ENCODE measurements around the gene POLA1.

Gene POLA1

GRCh38 chrX:24828147-24828546, 134.4 kb downstream of the POLA1 start:
- Histone ChIP-seq H3K4me2 (ENCODE audit: low read length) (no peak overlapping the region), H3K9me3 (ENCODE audit: control insufficient read depth, low read length) (no peaks in the 10 kb centered on the region), H3K4me3 (ENCODE audit: low read depth, low read length) (no peak overlapping the region), H3K4me1 (no peaks in the 10 kb centered on the region), H3K36me3 (ENCODE audit: control insufficient read depth, insufficient read depth, low read length) (no peaks in the 10 kb centered on the region), H2AFZ (no peak overlapping the region), H3K27ac (no peak overlapping the region), H3K79me2 (no peaks in the 10 kb centered on the region), H3K27me3 (ENCODE audit: control insufficient read depth, insufficient read depth, low read length) (no peaks in the 10 kb centered on the region), H3K9ac (no peak overlapping the region)
- TF ChIP-seq CTCF (IDR thresholded peaks at IDR 0.05): no peak

- H3K4me1 ChIP-seq: no peaks in the 10 kb centered on the region
- no peak overlapping the region for H3K4me3 ChIP-seq (ENCODE audit: low read depth, low read length)
- H3K36me3 ChIP-seq (ENCODE audit: control insufficient read depth, insufficient read depth, low read length): no peaks in the 10 kb centered on the region
- no peak overlapping the region for H3K27ac ChIP-seq
- TF ChIP-seq CTCF (IDR thresholded peaks at IDR 0.05): no peak
- no peak overlapping the region for H3K4me2 ChIP-seq (ENCODE audit: low read length)
- H3K27me3 ChIP-seq (ENCODE audit: control insufficient read depth, insufficient read depth, low read length): no peaks in the 10 kb centered on the region
- no peaks in the 10 kb centered on the region for H3K79me2 ChIP-seq
- no peaks in the 10 kb centered on the region for H3K9me3 ChIP-seq (ENCODE audit: control insufficient read depth, low read length)
- H3K9ac ChIP-seq: no peak overlapping the region
- no peak overlapping the region for H2AFZ ChIP-seq
Observed at GRCh38 chrX:24828600-24828999, 134.9 kb downstream of the POLA1 start.

- no peak overlapping the region for H3K27ac ChIP-seq
- H3K9ac ChIP-seq: no peak overlapping the region
- no peaks in the 10 kb centered on the region for H3K36me3 ChIP-seq (ENCODE audit: control insufficient read depth, insufficient read depth, low read length)
- H3K79me2 ChIP-seq: no peaks in the 10 kb centered on the region
- no peak overlapping the region for H2AFZ ChIP-seq
- H3K4me1 ChIP-seq: no peaks in the 10 kb centered on the region
- no peaks in the 10 kb centered on the region for H3K27me3 ChIP-seq (ENCODE audit: control insufficient read depth, insufficient read depth, low read length)
- H3K4me3 ChIP-seq (ENCODE audit: low read depth, low read length): no peak overlapping the region
- H3K9me3 ChIP-seq (ENCODE audit: control insufficient read depth, low read length): no peaks in the 10 kb centered on the region
- no peak for TF ChIP-seq CTCF (IDR thresholded peaks at IDR 0.05)
- H3K4me2 ChIP-seq (ENCODE audit: low read length): no peak overlapping the region
Observed at GRCh38 chrX:24833695-24834094, 140.0 kb downstream of the POLA1 start.

GRCh38 chrX:24837966-24838365, 144.2 kb downstream of the POLA1 start:
- Histone ChIP-seq H3K27me3 (ENCODE audit: control insufficient read depth, insufficient read depth, low read length) (no peaks in the 10 kb centered on the region), H2AFZ (no peak overlapping the region), H3K27ac (no peak overlapping the region), H3K9me3 (ENCODE audit: control insufficient read depth, low read length) (no peaks in the 10 kb centered on the region), H3K4me1 (no peaks in the 10 kb centered on the region), H3K9ac (no peak overlapping the region), H3K36me3 (ENCODE audit: control insufficient read depth, insufficient read depth, low read length) (no peaks in the 10 kb centered on the region), H3K79me2 (no peaks in the 10 kb centered on the region), H3K4me2 (ENCODE audit: low read length) (no peak overlapping the region), H3K4me3 (ENCODE audit: low read depth, low read length) (no peak overlapping the region)
- no peak for TF ChIP-seq CTCF (IDR thresholded peaks at IDR 0.05)

GRCh38 chrX:24838629-24839028, 144.9 kb downstream of the POLA1 start:
- Histone ChIP-seq H3K27ac (no peak overlapping the region), H3K4me2 (ENCODE audit: low read length) (no peak overlapping the region), H3K4me3 (ENCODE audit: low read depth, low read length) (no peak overlapping the region), H3K4me1 (no peaks in the 10 kb centered on the region), H3K9ac (no peak overlapping the region), H3K36me3 (ENCODE audit: control insufficient read depth, insufficient read depth, low read length) (no peaks in the 10 kb centered on the region), H3K9me3 (ENCODE audit: control insufficient read depth, low read length) (no peaks in the 10 kb centered on the region), H2AFZ (no peak overlapping the region), H3K79me2 (no peaks in the 10 kb centered on the region), H3K27me3 (ENCODE audit: control insufficient read depth, insufficient read depth, low read length) (no peaks in the 10 kb centered on the region)
- peak; percentile 38 for TF ChIP-seq CTCF (IDR thresholded peaks at IDR 0.05)

Measured in parathyroid adenoma (tissue), 2 donors.